Esophagus muscularis mucosa (tissue), 4 donors: ENCODE results near the gene LSM6.

Experiments
- CTCF ChIP-seq, 3 experiments: fragments of 200-600 bp in 2 of 3; fragments of 450-650 bp in 1 of 3; sonication (generic) in 2 of 3; IDR thresholded peaks; one replicate each; pipeline ENCODE4 v1.5.1; 2017 to 2019; ENCODE audit warnings: antibody characterized with exemption in 3 of 3, mild to moderate bottlenecking in 2 of 3, moderate library complexity in 1 of 3
- EP300 ChIP-seq: sonication (generic); formaldehyde crosslinking; IDR thresholded peaks from one replicate; pipeline ENCODE4 v1.6.1; 2017; ENCODE audit warnings: antibody characterized with exemption
- POLR2A ChIP-seq: fragments of 450-650 bp; IDR thresholded peaks from one replicate; pipeline ENCODE4 v1.6.1; 2017; ENCODE audit warnings: antibody characterized with exemption, moderate library complexity, mild to moderate bottlenecking, low read depth
- POLR2AphosphoS5 ChIP-seq, 2 donors: sonication (generic); formaldehyde crosslinking; IDR thresholded peaks; one replicate each; pipeline ENCODE4 v1.6.1; 2017; ENCODE audit warnings: antibody characterized with exemption in 2 of 2

GRCh38 chr4:146211440-146211839 is 35.9 kb downstream of the LSM6 start:
- TF ChIP-seq EP300 (no peak), CTCF (IDR thresholded peaks at IDR 0.05) (no peak), POLR2A (no peak), POLR2AphosphoS5 (IDR thresholded peaks at IDR 0.05) (no peak)
